ENCODE measurements around the gene TMEM272. TPM values are rescaled to one million over a fixed set of nuclear protein-coding genes. Genes with fewer than 3 reads are reported as not detected.

TMEM272 gene
- total and polyA plus RNA-seq, 2 of the 4 experiments (the other 2 are of a cell fraction), result not detected

GRCh38 chr13:51823359-51823758, 21.6 kb downstream of the TMEM272 start:
- WGBS, 2 experiments (ENCODE audit: extremely low coverage in 2 of 2, insufficient read length in 1 of 2), result no CpG with 5 or more reads among the region's 2 CpGs
- dilution Hi-C loops (cut with HindIII; ENCODE audit: low sequenced_read_pairs, unreplicated experiment), result no loop called here

More at GRCh38 chr13:51823359-51823758, 21.6 kb downstream of the TMEM272 start:
- Histone ChIP-seq H3K14ac (replicated peaks; ENCODE audit: low read depth, low read length) (no peak overlapping the region), H3K56ac (ENCODE audit: extremely low read depth, insufficient read depth, low read length) (no peak overlapping the region), H2AFZ (replicated peaks; ENCODE audit: low read length, poor library complexity) (no peak overlapping the region), H3K4me2 (ENCODE audit: low read depth, low read length) (no peak overlapping the region), H3K4ac (ENCODE audit: low read depth, low read length) (no peak overlapping the region), H3K9me3 (ENCODE audit: control insufficient read depth, insufficient read depth, low read length) (no peaks in the 10 kb centered on the region), H4K20me1 (ENCODE audit: insufficient read depth, low read length) (no peaks in the 10 kb centered on the region), H4K91ac (ENCODE audit: insufficient read depth, low read depth, low read length) (no peak overlapping the region), H3K18ac (ENCODE audit: low read depth, low read length) (no peak overlapping the region), H3K27me3 (ENCODE audit: control insufficient read depth, insufficient read depth, low read length) (peaks cover 70% of the 10 kb centered on the region), H2BK120ac (ENCODE audit: low read depth, low read length) (no peak overlapping the region), H2BK5ac (ENCODE audit: low read depth, low read length, poor library complexity, severe bottlenecking) (no peak overlapping the region), H2BK20ac (ENCODE audit: low read depth, low read length) (no peak overlapping the region), H2AK5ac (ENCODE audit: low read depth, low read length) (no peak overlapping the region), H4K5ac (ENCODE audit: low read depth, low read length) (no peak overlapping the region), H3K79me1 (ENCODE audit: low read depth in 1 of 2, low read length in 2 of 2) (no peaks in the 10 kb centered on the region), H3K4me1 (ENCODE audit: control insufficient read depth, insufficient read depth, low read length) (no peaks in the 10 kb centered on the region), H4K8ac (ENCODE audit: low read depth in 2 of 2, low read length in 2 of 2) (no peak overlapping the region), H3K9ac (ENCODE audit: low read depth, low read length) (no peak overlapping the region), H3K4me3 (ENCODE audit: insufficient read depth, low read depth, low read length) (no peak overlapping the region), H2BK15ac (ENCODE audit: low read depth, low read length) (no peak overlapping the region), H3K9me1 (ENCODE audit: insufficient read depth, low read length) (no peaks in the 10 kb centered on the region), H3K36me3 (ENCODE audit: control insufficient read depth, insufficient read depth, low read length) (no peaks in the 10 kb centered on the region), H2AK9ac (replicated peaks; ENCODE audit: low read depth, low read length, poor library complexity) (no peak overlapping the region), H3K27ac (ENCODE audit: insufficient read depth, low read length) (no peak overlapping the region), H3K23ac (ENCODE audit: low read depth, low read length) (no peak overlapping the region)
- ChIA-PET POLR2A (ENCODE audit: unreplicated experiment) (no interaction called here), CTCF (no interaction called here)
- TF ChIP-seq MAZ (IDR thresholded peaks at IDR 0.05; ENCODE audit: borderline replicate concordance, low read depth, low read length) (no peak), BHLHE40 (IDR thresholded peaks at IDR 0.05; ENCODE audit: low read depth, low read length) (no peak), CHD1 (IDR thresholded peaks at IDR 0.05; ENCODE audit: low read depth, low read length) (no peak)
- DNase-seq (no peak), ATAC-seq (ENCODE audit: low read depth) (no peak)
- no TSS peak for BruUV-seq (replicated peaks)
- in situ Hi-C loops (cut with MboI; ENCODE audit: low sequenced_read_pairs) (no loop called here), intact Hi-C loops (cut with micrococcal nuclease) (no loop called here)
